Activated naive CD4-positive, alpha-beta T cell treated with anti-CD3 and anti-CD28 coated beads, Interleukin-2, amount 50 U/mL, for 24 hours (primary cell): ENCODE data around the gene POU2F1.

Experiments used
- H3K27ac Mint-ChIP-seq: one replicate; pipeline ENCODE4 v1.8.0; 2021; ENCODE audit warnings: mild to moderate bottlenecking, mixed read lengths
- H3K27me3 Mint-ChIP-seq: one replicate; pipeline ENCODE4 v1.8.0; 2021; ENCODE audit warnings: mixed read lengths
- H3K36me3 Mint-ChIP-seq: one replicate; pipeline ENCODE4 v1.8.0; 2021; ENCODE audit warnings: mixed read lengths
- H3K4me1 Mint-ChIP-seq: one replicate; pipeline ENCODE4 v1.8.0; 2021; ENCODE audit warnings: mixed read lengths
- H3K4me3 Mint-ChIP-seq: one replicate; pipeline ENCODE4 v1.8.0; 2021; ENCODE audit warnings: mild to moderate bottlenecking, mixed read lengths
- H3K9me3 Mint-ChIP-seq: one replicate; pipeline ENCODE4 v1.8.0; 2021; ENCODE audit warnings: mixed read lengths

Gene POU2F1

GRCh38 chr1:167367705-167368104 lies 147.0 kb downstream of the POU2F1 start:
- peaks cover 3% of the 10 kb centered on the region for H3K4me1 Mint-ChIP-seq
- H3K36me3 Mint-ChIP-seq, result peaks cover 18% of the 10 kb centered on the region
- H3K4me3 Mint-ChIP-seq, result no peak overlapping the region
- no peaks in the 10 kb centered on the region for H3K9me3 Mint-ChIP-seq
- H3K27me3 Mint-ChIP-seq, result no peaks in the 10 kb centered on the region
- H3K27ac Mint-ChIP-seq, result no peak overlapping the region

GRCh38 chr1:167369175-167369574 lies 148.5 kb downstream of the POU2F1 start:
- peaks cover 23% of the 10 kb centered on the region for H3K36me3 Mint-ChIP-seq
- H3K9me3 Mint-ChIP-seq, result no peaks in the 10 kb centered on the region
- H3K27ac Mint-ChIP-seq, result no peak overlapping the region
- H3K4me1 Mint-ChIP-seq, result peaks cover 3% of the 10 kb centered on the region
- H3K27me3 Mint-ChIP-seq, result no peaks in the 10 kb centered on the region
- H3K4me3 Mint-ChIP-seq, result no peak overlapping the region

GRCh38 chr1:167369933-167370332 lies 149.2 kb downstream of the POU2F1 start:
- no peaks in the 10 kb centered on the region for H3K9me3 Mint-ChIP-seq
- no peaks in the 10 kb centered on the region for H3K27me3 Mint-ChIP-seq
- peaks cover 24% of the 10 kb centered on the region for H3K36me3 Mint-ChIP-seq
- no peak overlapping the region for H3K27ac Mint-ChIP-seq
- no peak overlapping the region for H3K4me3 Mint-ChIP-seq
- peaks cover 8% of the 10 kb centered on the region for H3K4me1 Mint-ChIP-seq

- H3K9me3 Mint-ChIP-seq, result no peaks in the 10 kb centered on the region
- H3K36me3 Mint-ChIP-seq, result peaks cover 21% of the 10 kb centered on the region
- no peak overlapping the region for H3K4me3 Mint-ChIP-seq
These were observed 150.3 kb downstream of the POU2F1 start for GRCh38 chr1:167371030-167371429.

GRCh38 chr1:167373398-167373797 lies 152.7 kb downstream of the POU2F1 start:
- Mint-ChIP-seq H3K27ac (no peak overlapping the region), H3K36me3 (peaks cover 25% of the 10 kb centered on the region), H3K4me1 (peaks cover 8% of the 10 kb centered on the region), H3K9me3 (no peaks in the 10 kb centered on the region), H3K4me3 (no peak overlapping the region), H3K27me3 (no peaks in the 10 kb centered on the region)

More at GRCh38 chr1:167371030-167371429, 150.3 kb downstream of the POU2F1 start:
- Mint-ChIP-seq H3K4me1 (peaks cover 8% of the 10 kb centered on the region), H3K27ac (no peak overlapping the region), H3K27me3 (no peaks in the 10 kb centered on the region)

GRCh38 chr1:167373986-167374385 lies 153.3 kb downstream of the POU2F1 start:
- H3K9me3 Mint-ChIP-seq, result no peaks in the 10 kb centered on the region
- peaks cover 25% of the 10 kb centered on the region for H3K36me3 Mint-ChIP-seq
- H3K4me3 Mint-ChIP-seq, result no peak overlapping the region
- no peaks in the 10 kb centered on the region for H3K27me3 Mint-ChIP-seq
- H3K4me1 Mint-ChIP-seq, result peaks cover 8% of the 10 kb centered on the region
- no peak overlapping the region for H3K27ac Mint-ChIP-seq

GRCh38 chr1:167375949-167376348 lies 155.3 kb downstream of the POU2F1 start:
- H3K27ac Mint-ChIP-seq, result no peak overlapping the region
- H3K27me3 Mint-ChIP-seq, result no peaks in the 10 kb centered on the region
- no peak overlapping the region for H3K4me3 Mint-ChIP-seq
- H3K36me3 Mint-ChIP-seq, result peaks cover 26% of the 10 kb centered on the region
- H3K4me1 Mint-ChIP-seq, result peaks cover 8% of the 10 kb centered on the region
- H3K9me3 Mint-ChIP-seq, result no peaks in the 10 kb centered on the region

- H3K4me1 Mint-ChIP-seq, result no peaks in the 10 kb centered on the region
- no peaks in the 10 kb centered on the region for H3K9me3 Mint-ChIP-seq
- no peaks in the 10 kb centered on the region for H3K27me3 Mint-ChIP-seq
- no peak overlapping the region for H3K27ac Mint-ChIP-seq
- H3K36me3 Mint-ChIP-seq, result peaks cover 6% of the 10 kb centered on the region
- H3K4me3 Mint-ChIP-seq, result no peak overlapping the region
These were observed 166.7 kb downstream of the POU2F1 start for GRCh38 chr1:167387251-167387910.

GRCh38 chr1:167388976-167389375 lies 168.3 kb downstream of the POU2F1 start:
- Mint-ChIP-seq H3K4me3 (no peak overlapping the region), H3K36me3 (peaks cover 6% of the 10 kb centered on the region), H3K27ac (no peak overlapping the region), H3K27me3 (no peaks in the 10 kb centered on the region), H3K9me3 (no peaks in the 10 kb centered on the region), H3K4me1 (no peaks in the 10 kb centered on the region)

GRCh38 chr1:167392200-167392696 lies 171.6 kb downstream of the POU2F1 start:
- no peaks in the 10 kb centered on the region for H3K4me1 Mint-ChIP-seq
- peaks cover 6% of the 10 kb centered on the region for H3K36me3 Mint-ChIP-seq
- no peaks in the 10 kb centered on the region for H3K9me3 Mint-ChIP-seq
- H3K27me3 Mint-ChIP-seq, result no peaks in the 10 kb centered on the region
- no peak overlapping the region for H3K4me3 Mint-ChIP-seq
- H3K27ac Mint-ChIP-seq, result no peak overlapping the region

- no peaks in the 10 kb centered on the region for H3K9me3 Mint-ChIP-seq
- no peak overlapping the region for H3K4me3 Mint-ChIP-seq
- H3K4me1 Mint-ChIP-seq, result peaks cover 9% of the 10 kb centered on the region
- peaks cover 9% of the 10 kb centered on the region for H3K36me3 Mint-ChIP-seq
- H3K27ac Mint-ChIP-seq, result no peak overlapping the region
- no peaks in the 10 kb centered on the region for H3K27me3 Mint-ChIP-seq
These were observed 179.8 kb downstream of the POU2F1 start for GRCh38 chr1:167400359-167400953.

GRCh38 chr1:167401260-167401873 lies 180.7 kb downstream of the POU2F1 start:
- no peak overlapping the region for H3K27ac Mint-ChIP-seq
- peaks cover 15% of the 10 kb centered on the region for H3K36me3 Mint-ChIP-seq
- H3K4me3 Mint-ChIP-seq, result no peak overlapping the region
- no peaks in the 10 kb centered on the region for H3K9me3 Mint-ChIP-seq
- H3K4me1 Mint-ChIP-seq, result peaks cover 9% of the 10 kb centered on the region
- no peaks in the 10 kb centered on the region for H3K27me3 Mint-ChIP-seq

GRCh38 chr1:167404161-167404888 lies 183.6 kb downstream of the POU2F1 start:
- Mint-ChIP-seq H3K4me1 (peaks cover 9% of the 10 kb centered on the region), H3K4me3 (no peak overlapping the region), H3K27ac (no peak overlapping the region), H3K27me3 (no peaks in the 10 kb centered on the region), H3K36me3 (peaks cover 13% of the 10 kb centered on the region), H3K9me3 (no peaks in the 10 kb centered on the region)

GRCh38 chr1:167404908-167405307 lies 184.2 kb downstream of the POU2F1 start:
- Mint-ChIP-seq H3K4me3 (no peak overlapping the region), H3K27me3 (no peaks in the 10 kb centered on the region), H3K27ac (no peak overlapping the region), H3K4me1 (peaks cover 9% of the 10 kb centered on the region), H3K36me3 (peaks cover 14% of the 10 kb centered on the region), H3K9me3 (no peaks in the 10 kb centered on the region)

GRCh38 chr1:167408355-167408754 lies 187.7 kb downstream of the POU2F1 start:
- no peaks in the 10 kb centered on the region for H3K9me3 Mint-ChIP-seq
- peaks cover 14% of the 10 kb centered on the region for H3K4me1 Mint-ChIP-seq
- no peaks in the 10 kb centered on the region for H3K27me3 Mint-ChIP-seq
- H3K4me3 Mint-ChIP-seq, result no peak overlapping the region
- no peak overlapping the region for H3K27ac Mint-ChIP-seq
- peaks cover 20% of the 10 kb centered on the region for H3K36me3 Mint-ChIP-seq

GRCh38 chr1:167409183-167409582 lies 188.5 kb downstream of the POU2F1 start:
- no peak overlapping the region for H3K27ac Mint-ChIP-seq
- peaks cover 17% of the 10 kb centered on the region for H3K4me1 Mint-ChIP-seq
- no peaks in the 10 kb centered on the region for H3K9me3 Mint-ChIP-seq
- H3K36me3 Mint-ChIP-seq, result peaks cover 20% of the 10 kb centered on the region
- H3K27me3 Mint-ChIP-seq, result no peaks in the 10 kb centered on the region
- H3K4me3 Mint-ChIP-seq, result no peak overlapping the region
